Mononuclear cell (primary cell): ENCODE data around the gene TRAPPC13. TPM values are rescaled to one million over a fixed set of nuclear protein-coding genes. Genes with fewer than 3 reads are reported as not detected.
A peak's percentile ranks its signal among the peaks of the same experiment; 100 is the strongest.
"Not testable (repeated sequence)": the region's sequence is repeated elsewhere in the genome, so short reads cannot be mapped to it uniquely, and the experiment has no call there.

Experiments used
- H3K27me3 ChIP-seq: 2 replicates; pipeline ENCODE4 v1.6.0; 2011; ENCODE audit warnings: low read length, control low read depth; ENCODE audit not compliant: insufficient read depth
- H3K4me1 ChIP-seq: 2 replicates; pipeline ENCODE4 v1.5.1; 2011; ENCODE audit warnings: mild to moderate bottlenecking, low read length, control low read depth; ENCODE audit not compliant: insufficient read depth
- H3K4me3 ChIP-seq: 2 replicates; pipeline ENCODE4 v1.5.1; 2011; ENCODE audit warnings: mild to moderate bottlenecking, low read length, moderate library complexity
- H3K9me3 ChIP-seq: 2 replicates; pipeline ENCODE4 v1.5.1; 2011; ENCODE audit warnings: low read depth, mild to moderate bottlenecking, control low read depth, low read length
- total RNA-seq: library from RNA; depleted of rRNA; stranded (reverse); fragments of >200 nt; gene quantifications from one replicate; pipeline ENCODE4 v1.2.3, GENCODE V29; 2012

Gene TRAPPC13
- total RNA-seq = 20.8 TPM

- Histone ChIP-seq H3K4me3 (peak within 1 kb of the TSS; percentile 78), H3K27me3 (no peaks in the 10 kb centered on the region), H3K9me3 (no peaks in the 10 kb centered on the region), H3K4me1 (peaks cover 33% of the 10 kb centered on the region)
Observed at GRCh38 chr5:65624571-65625555, at the start of gene TRAPPC13, which contains the start of gene SHLD3. Gene TRAPPC13 (plus strand): TSS chr5:65625027. CDS start chr5:65625061, 34 bp downstream. Gene SHLD3 (plus strand): TSS chr5:65625027. CDS start chr5:65629588, 4,561 bp downstream.

- H3K27me3 ChIP-seq = no peaks in the 10 kb centered on the region
- no peak overlapping the region for H3K4me3 ChIP-seq
- H3K4me1 ChIP-seq = no peaks in the 10 kb centered on the region
Observed at GRCh38 chr5:65577141-65577540, 47.7 kb upstream of the TRAPPC13 start.

GRCh38 chr5:65588694-65589093 is 36.1 kb upstream of the TRAPPC13 start:
- Histone ChIP-seq H3K4me1 (no peaks in the 10 kb centered on the region), H3K9me3 (no peaks in the 10 kb centered on the region), H3K4me3 (no peak overlapping the region), H3K27me3 (no peaks in the 10 kb centered on the region)

More at GRCh38 chr5:65577141-65577540, 47.7 kb upstream of the TRAPPC13 start:
- no peaks in the 10 kb centered on the region for H3K9me3 ChIP-seq

- not testable (repeated sequence) for H3K4me3 ChIP-seq, H3K4me1 ChIP-seq, H3K27me3 ChIP-seq, H3K9me3 ChIP-seq
Observed at GRCh38 chr5:65601761-65602160, 23.1 kb upstream of the TRAPPC13 start.

GRCh38 chr5:65611524-65611923 is 13.3 kb upstream of the TRAPPC13 start:
- Histone ChIP-seq H3K4me3 (no peak overlapping the region), H3K4me1 (no peaks in the 10 kb centered on the region)

GRCh38 chr5:65612298-65612907 is 12.4 kb upstream of the TRAPPC13 start:
- Histone ChIP-seq H3K4me1 (no peaks in the 10 kb centered on the region), H3K27me3 (no peaks in the 10 kb centered on the region), H3K9me3 (no peaks in the 10 kb centered on the region), H3K4me3 (no peak overlapping the region)

More at GRCh38 chr5:65611524-65611923, 13.3 kb upstream of the TRAPPC13 start:
- no peaks in the 10 kb centered on the region for H3K27me3 ChIP-seq
- no peaks in the 10 kb centered on the region for H3K9me3 ChIP-seq

GRCh38 chr5:65620021-65620420 is 4.8 kb upstream of the TRAPPC13 start:
- Histone ChIP-seq H3K4me1 (peaks cover 27% of the 10 kb centered on the region), H3K9me3 (no peaks in the 10 kb centered on the region), H3K27me3 (no peaks in the 10 kb centered on the region), H3K4me3 (no peak overlapping the region)

- not testable (repeated sequence) for H3K4me3 ChIP-seq, H3K9me3 ChIP-seq, H3K27me3 ChIP-seq
- H3K4me1 ChIP-seq = peaks cover 33% of the 10 kb centered on the region
Observed at GRCh38 chr5:65621961-65622360, 2.9 kb upstream of the TRAPPC13 start.

- H3K4me1 ChIP-seq = peaks cover 33% of the 10 kb centered on the region
- H3K4me3 ChIP-seq = peak overlapping the region; percentile 78
- no peaks in the 10 kb centered on the region for H3K27me3 ChIP-seq
- H3K9me3 ChIP-seq = no peaks in the 10 kb centered on the region
Observed at GRCh38 chr5:65623482-65623881, 1.3 kb upstream of the TRAPPC13 start.

- H3K4me3 ChIP-seq = peak within 1 kb of the TSS; percentile 78
- peaks cover 33% of the 10 kb centered on the region for H3K4me1 ChIP-seq
- no peaks in the 10 kb centered on the region for H3K27me3 ChIP-seq
- H3K9me3 ChIP-seq = no peaks in the 10 kb centered on the region
Observed at GRCh38 chr5:65624025-65624570, 729 bp upstream of the TRAPPC13 start, which contains the start of gene TRIM23. Gene TRIM23 (minus strand): TSS chr5:65624333. CDS start chr5:65624274, 59 bp downstream.

- peaks cover 31% of the 10 kb centered on the region for H3K4me1 ChIP-seq
- no peaks in the 10 kb centered on the region for H3K9me3 ChIP-seq
- no peak overlapping the region for H3K4me3 ChIP-seq
- no peaks in the 10 kb centered on the region for H3K27me3 ChIP-seq
Observed at GRCh38 chr5:65625743-65626142, 916 bp downstream of the TRAPPC13 start.

GRCh38 chr5:65630981-65631380 is 6.2 kb downstream of the TRAPPC13 start:
- Histone ChIP-seq H3K27me3 (no peaks in the 10 kb centered on the region), H3K4me3 (no peak overlapping the region), H3K9me3 (no peaks in the 10 kb centered on the region), H3K4me1 (peaks cover 2% of the 10 kb centered on the region)

GRCh38 chr5:65640240-65640639 is 15.4 kb downstream of the TRAPPC13 start:
- Histone ChIP-seq H3K4me1 (no peaks in the 10 kb centered on the region), H3K4me3 (no peak overlapping the region), H3K9me3 (no peaks in the 10 kb centered on the region), H3K27me3 (no peaks in the 10 kb centered on the region)

GRCh38 chr5:65646938-65647337 is 22.1 kb downstream of the TRAPPC13 start:
- Histone ChIP-seq H3K4me1 (no peaks in the 10 kb centered on the region), H3K4me3 (no peak overlapping the region), H3K9me3 (no peaks in the 10 kb centered on the region), H3K27me3 (no peaks in the 10 kb centered on the region)

- Histone ChIP-seq H3K4me3 (no peak overlapping the region), H3K4me1 (no peaks in the 10 kb centered on the region), H3K9me3 (no peaks in the 10 kb centered on the region), H3K27me3 (no peaks in the 10 kb centered on the region)
Observed at GRCh38 chr5:65647941-65648340, 23.1 kb downstream of the TRAPPC13 start.
